Occipital lobe (tissue), 2 donors: ENCODE results near the gene CRYBB3. TPM values are rescaled to one million over a fixed set of nuclear protein-coding genes. Genes with fewer than 3 reads are reported as not detected.
A peak's percentile ranks its signal among the peaks of the same experiment; 100 is the strongest.
"Not testable (repeated sequence)": the region's sequence is repeated elsewhere in the genome, so short reads cannot be mapped to it uniquely, and the experiment has no call there.

ENCODE experiments used
- DNase-seq: peaks from one replicate; lab custom pipeline; 2025; lab: John Stamatoyannopoulos, UW
- total RNA-seq: library from RNA; depleted of rRNA; stranded (reverse); fragments of >200 nt; gene quantifications from one replicate; pipeline ENCODE4 v1.2.3, GENCODE V29; 2014

Gene CRYBB3
- total RNA-seq, 1 donor from 2014 or later = not detected

GRCh38 chr22:25174888-25175411, 24.7 kb upstream of the CRYBB3 start:
- no peak for DNase-seq

DNA sequence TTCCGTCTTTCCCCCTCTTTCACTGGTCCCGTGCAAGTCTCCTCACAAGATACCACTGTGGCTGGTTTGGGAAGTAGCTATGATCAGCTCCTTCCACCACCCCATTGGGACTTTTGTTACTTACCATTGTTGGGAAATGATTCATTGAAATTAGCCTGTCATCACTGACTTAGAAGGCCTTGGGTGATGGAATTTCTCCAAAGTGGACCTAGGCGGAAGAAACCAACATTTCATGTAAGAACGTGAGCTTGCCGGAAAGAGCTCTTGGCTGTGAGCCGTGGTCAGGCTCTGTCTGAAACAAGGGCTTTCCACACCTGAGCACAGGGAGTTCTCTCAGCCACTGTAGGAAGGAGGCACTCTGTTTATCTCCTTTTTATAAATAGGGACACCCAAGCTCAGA, 23.5 kb upstream of the CRYBB3 start:
- no peak for DNase-seq

- DNase-seq = no peak
Measured at GRCh38 chr22:25176799-25177198, 22.9 kb upstream of the CRYBB3 start.

DNA sequence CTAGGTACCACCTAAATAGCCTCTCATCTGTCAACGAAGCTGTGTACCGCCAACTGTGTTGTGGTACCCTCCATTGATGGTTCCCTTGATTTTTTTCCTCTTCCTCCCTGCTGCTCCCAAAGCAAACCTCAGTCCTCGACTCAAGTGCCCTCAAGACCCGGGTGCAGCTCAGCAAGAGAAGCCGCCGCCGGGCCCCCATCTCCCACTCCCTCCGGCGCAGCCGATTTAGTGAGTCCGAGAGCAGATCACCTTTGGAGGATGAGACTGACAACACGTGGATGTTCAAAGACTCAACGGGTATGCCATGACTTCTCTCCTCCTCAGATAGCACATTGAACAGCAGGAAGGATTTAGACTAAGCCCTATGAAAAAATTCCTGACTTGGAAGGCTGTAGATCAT, 22.4 kb upstream of the CRYBB3 start:
- no peak for DNase-seq

DNA sequence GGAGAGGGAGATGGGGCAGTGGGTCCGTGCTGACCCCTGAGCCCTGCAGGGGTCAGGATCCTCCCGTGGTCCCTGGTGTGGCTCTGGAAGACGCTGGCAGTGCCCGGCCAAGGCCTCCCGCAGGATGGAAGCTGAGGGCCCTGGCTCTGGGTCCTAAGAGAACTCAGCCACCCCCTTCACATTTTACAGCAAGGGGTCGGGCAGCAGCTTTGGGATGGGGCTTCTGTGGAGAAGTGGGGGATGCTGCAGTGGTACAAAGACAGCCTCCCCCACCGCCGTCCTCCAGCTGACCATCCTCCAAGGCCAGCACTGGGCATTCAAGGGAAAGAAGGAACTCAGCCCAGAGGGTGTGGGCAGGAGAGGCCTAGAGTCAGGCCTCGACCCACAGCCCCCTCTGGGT, 21.8 kb upstream of the CRYBB3 start:
- no peak for DNase-seq

DNA sequence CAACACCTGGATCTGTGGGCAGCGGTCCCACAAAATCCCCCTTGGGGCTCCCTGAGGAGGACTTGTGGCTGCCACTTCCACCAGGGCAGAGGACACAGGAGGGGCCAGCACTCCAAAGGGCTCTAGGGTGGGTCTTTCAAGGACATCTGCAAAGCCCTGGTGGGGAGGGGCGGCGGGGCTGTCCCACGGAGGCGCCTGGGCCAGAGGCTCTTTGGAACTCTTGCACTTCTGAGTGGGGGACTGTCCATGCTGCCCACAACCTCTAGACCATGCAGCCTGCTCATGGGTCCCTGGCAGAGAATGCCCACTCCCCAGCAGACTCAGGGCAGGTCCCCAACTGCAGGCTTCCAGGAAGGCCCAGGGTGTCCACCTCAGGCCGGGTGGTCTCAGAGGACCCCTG, 21.3 kb upstream of the CRYBB3 start:
- not testable (repeated sequence) for DNase-seq

GRCh38 chr22:25178869-25179631, 20.6 kb upstream of the CRYBB3 start:
- DNase-seq = not testable (repeated sequence)

DNA sequence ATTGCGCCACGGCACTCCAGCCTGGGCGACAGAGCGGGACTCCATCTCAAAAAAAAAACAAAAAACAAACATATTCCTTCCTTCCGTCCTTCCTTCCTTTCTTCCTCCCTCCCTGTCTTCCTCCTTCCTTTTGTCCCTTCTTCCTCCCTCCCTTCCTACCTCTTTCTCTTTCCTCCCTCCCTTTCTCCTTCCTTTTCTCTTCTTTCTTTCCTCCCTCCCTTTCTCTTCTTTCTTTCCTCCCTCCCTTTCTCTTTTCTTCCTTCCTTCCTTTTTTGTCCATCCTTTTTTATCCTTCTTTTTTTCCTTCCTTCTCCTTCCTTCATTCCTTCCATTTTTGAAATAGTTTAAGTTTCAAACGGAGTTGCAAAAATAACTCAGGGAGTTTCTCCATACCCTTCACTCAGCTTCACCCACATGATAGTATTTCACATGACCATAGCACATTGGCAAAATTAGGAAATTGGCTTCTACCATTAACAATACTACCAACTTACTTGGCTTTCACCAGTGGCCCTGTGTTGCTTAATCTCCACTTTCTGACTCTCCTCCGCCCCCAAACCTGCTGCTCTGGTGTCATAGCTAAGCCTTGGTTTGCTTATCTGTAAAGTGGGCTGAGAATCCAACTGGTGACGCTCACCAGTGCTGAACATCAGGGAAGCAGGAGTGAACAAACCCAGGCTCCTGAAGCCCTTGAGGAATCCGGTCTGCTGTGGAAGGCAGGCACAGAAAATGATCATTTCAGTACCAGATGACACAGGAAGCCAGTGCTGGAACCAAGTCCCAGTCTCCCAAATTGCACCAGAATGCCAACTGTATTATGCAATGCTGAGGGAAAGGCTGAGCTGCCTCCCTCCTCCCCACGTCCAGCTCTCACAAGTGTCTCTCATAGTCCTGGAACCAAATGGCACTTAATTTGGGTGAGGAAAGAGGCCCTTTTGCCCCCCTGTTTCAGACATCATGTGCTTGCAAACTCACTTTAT, 17.2 kb upstream of the CRYBB3 start:
- no peak for DNase-seq

GRCh38 chr22:25183949-25184619, 15.6 kb upstream of the CRYBB3 start:
- DNase-seq = no peak

- no peak for DNase-seq
Measured at GRCh38 chr22:25186140-25186539, 13.5 kb upstream of the CRYBB3 start.

DNA sequence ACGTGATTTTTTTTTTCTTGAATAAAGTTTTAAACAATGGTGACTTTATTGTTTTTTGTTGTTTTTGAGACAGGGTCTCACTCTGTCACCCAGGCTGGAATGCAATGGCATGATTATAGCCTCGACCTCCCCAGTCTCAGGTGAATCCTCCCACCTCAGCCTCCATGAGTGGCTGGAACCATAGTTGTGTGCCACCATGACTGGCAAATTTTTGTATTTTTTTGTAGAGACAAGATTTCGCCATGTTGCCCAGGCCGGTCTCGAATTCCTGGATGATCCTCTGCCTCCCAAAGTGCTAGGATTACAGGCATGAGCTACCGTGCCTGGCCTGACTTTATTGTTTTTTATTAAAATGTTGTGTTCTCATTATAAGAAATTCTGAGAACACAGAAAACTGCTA, 12.2 kb upstream of the CRYBB3 start:
- no peak for DNase-seq

- DNase-seq = peak; percentile 31
Measured at GRCh38 chr22:25192406-25192805, 7.3 kb upstream of the CRYBB3 start.

GRCh38 chr22:25193130-25193529, 6.5 kb upstream of the CRYBB3 start:
- DNase-seq = no peak

DNA sequence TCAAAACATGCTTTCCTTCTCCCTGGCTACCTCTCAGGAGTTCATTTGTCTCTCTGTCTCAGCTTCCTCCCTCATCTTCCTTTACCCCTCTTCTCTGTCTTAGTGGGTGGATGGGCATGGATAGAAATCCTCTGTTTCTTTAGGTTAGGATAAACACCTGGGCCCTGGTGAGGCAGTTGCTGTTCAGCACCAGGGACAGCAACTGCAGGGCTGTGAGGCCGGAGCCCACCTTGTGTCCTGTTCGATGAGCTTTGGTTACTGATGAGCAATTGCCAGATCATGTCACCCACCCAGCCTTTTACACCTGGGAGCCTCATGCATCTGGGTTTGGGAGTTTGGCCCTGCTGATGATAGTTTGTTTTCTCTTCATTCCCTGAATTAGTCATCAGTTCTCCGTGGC, 6.1 kb upstream of the CRYBB3 start:
- DNase-seq = no peak

GRCh38 chr22:25196326-25196725, 3.3 kb upstream of the CRYBB3 start:
- DNase-seq = no peak

GRCh38 chr22:25197340-25197739, 2.3 kb upstream of the CRYBB3 start:
- no peak for DNase-seq

DNA sequence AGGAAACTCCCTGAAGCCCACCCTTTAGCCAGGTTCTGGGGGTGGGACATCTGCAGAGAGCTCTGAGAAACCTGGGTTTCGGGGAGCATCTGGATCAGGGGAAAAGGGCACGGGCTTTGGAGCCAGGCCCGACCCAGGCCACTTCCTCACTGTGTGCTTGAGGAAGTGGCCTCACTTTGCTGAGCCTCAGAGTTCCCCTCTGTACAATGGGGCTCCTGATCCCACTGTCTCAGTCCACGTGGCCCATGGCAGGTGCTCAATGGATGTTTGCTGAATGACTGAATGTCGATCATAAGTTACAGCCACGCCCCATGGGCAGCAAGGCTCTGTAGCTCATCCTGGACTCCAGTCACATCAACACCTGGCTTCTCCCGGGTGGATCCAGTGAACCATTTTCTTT, 1.3 kb downstream of the CRYBB3 start:
- DNase-seq = no peak

DNA sequence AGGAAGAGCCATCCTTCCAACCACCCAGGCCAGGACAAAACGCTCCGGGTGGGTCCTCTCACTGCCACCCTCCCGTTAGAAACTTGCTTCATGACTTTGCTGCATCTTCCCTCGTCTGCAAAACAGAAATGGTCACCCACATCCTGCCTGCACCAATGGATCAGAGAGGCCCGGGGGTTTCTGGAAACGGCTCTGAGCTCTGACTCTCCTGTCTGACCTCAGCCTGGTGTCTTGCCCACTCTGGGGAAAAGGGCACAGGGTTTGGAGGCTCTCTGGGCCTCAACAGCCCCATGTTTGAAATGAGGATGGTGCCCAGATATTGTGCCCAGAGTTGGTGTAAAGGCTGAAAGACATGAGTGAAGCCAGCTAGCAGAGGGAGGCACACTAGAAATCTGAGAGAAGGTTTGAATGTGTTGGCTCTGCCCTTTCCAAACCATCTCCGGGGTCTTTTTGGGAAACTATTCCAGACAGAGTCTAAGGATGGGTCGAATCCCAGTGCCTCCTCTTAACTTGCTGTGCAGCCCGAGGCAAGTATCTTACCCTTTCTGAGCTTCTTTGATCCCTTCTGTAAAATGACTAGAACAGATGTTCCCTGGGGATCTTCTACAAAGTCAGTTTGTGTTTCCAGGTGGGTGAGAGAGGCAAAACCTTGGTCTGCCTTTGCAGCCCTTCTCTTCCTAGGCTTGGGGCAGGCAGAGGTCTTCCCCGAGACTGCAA, 2.1 kb downstream of the CRYBB3 start:
- DNase-seq = no peak

- DNase-seq = peak; percentile 28
Measured at GRCh38 chr22:25202290-25202921, 2.7 kb downstream of the CRYBB3 start.

DNA sequence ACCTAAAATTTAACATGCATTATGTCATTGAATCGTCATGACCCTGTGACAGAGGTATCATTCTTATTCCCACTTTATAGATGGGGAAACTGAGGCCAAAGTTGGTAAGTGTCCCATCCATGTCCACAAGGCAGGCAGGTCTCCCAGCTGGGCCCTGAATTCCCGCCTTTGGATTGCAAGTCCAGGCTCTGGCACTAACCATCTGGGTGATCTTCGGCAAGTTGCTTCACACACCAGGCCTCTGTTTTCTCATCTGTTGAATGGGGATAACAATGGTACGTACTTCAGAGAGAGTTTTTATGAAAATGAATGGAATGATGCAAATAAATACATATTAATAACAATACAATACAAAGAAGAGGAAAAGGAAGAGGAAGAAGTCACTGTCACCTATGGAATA, 3.4 kb downstream of the CRYBB3 start:
- DNase-seq = no peak

DNA sequence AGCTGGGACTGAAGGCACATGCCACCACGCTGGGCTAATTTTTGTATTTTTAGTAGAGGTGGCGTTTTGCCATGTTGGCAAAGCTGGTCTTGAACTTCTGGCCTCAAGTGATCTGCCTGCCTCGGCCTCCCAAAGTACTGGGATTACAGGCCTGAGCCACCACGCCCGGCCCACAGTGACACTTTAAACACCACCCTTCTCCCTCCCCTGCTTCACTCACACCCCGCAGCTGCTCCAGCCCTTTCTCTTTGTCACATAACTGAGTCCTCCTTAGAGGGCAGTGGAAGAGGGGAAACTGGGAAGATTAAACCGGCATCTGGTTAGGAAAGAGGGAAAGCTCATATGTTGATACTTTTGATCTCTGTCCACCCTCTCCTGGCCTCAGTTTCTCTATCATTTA, 4.9 kb downstream of the CRYBB3 start:
- DNase-seq = not testable (repeated sequence)
